Uterus (tissue), 2 donors: ENCODE results near the gene EEF1AKMT3.

Experiments
- CTCF ChIP-seq, 4 experiments: fragments of 200-600 bp in 2 of 4; fragments of 450-650 bp in 2 of 4; sonication (generic) in 2 of 4; IDR thresholded peaks; one replicate each; pipeline ENCODE4 v1.5.1; 2016 to 2019; ENCODE audit warnings: antibody characterized with exemption in 4 of 4, mild to moderate bottlenecking in 2 of 4, moderate library complexity in 1 of 4
- POLR2A ChIP-seq, 2 donors: fragments of 450-650 bp; IDR thresholded peaks; one replicate each; pipeline ENCODE4 v1.6.1; 2016; ENCODE audit warnings: antibody characterized with exemption in 2 of 2, mild to moderate bottlenecking in 1 of 2, moderate library complexity in 1 of 2

DNA sequence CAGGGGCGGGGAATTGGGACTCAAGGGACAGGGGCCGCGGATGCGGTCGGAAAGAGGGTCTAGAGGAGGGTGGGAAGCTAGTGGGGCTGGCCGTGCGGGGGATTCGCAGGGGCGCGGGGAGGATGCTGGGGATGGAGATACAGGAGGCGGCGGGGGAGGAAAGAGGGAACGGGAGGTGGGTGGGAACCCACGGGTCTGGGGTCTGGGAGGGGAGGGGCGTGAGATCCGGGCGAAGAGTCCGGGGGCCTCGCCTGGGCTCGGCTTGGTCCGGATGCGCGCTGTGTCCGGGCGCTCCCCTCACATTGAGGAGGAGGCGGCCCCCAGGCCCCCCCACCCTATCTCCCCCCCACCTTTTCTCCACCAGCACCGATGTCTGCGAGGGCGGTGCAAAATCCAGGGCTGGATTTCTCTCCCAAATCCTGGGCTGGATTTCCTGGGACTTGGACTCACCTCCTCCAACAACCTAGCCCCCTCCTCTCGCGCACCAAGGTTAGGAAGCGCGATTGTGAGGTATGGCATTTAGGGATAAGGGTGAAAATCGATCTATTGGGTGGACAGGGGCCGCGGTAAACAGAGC is 33.7 kb upstream of the EEF1AKMT3 start, which contains the start of gene AGAP2:
- TF ChIP-seq POLR2A (IDR thresholded peaks at IDR 0.05) (no peak), CTCF (IDR thresholded peaks at IDR 0.05) (no peak)
